ENCODE measurements around the gene SLC29A1.

Gene SLC29A1

DNA sequence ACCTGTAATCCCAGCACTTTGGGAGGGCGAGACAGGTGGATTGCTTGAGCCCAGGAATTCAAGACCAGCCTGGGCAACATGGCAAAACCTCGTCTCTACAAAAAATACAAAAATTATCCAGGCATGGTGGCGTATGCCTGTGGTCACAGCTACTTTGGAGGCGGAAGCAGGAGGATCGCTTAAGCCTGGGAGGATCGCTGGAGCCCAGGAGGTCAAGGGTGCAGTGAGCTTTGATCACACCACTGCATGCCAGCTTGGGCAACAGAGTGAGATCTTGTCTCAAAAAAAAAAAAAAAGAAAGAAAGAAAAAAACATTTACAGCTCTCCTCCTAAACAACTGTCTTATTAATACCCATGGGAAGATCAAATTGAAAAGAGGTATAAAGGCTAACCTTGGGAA, 15.4 kb upstream of the SLC29A1 start:
- ATAC-seq: no peak
- TF ChIP-seq PATZ1 (CRISPR knock-in tag; IDR thresholded peaks at IDR 0.05; ENCODE audit: borderline replicate concordance) (no peak), ZNF70 (CRISPR knock-in tag; IDR thresholded peaks at IDR 0.05) (no peak), ZC3H10 (CRISPR knock-in tag; IDR thresholded peaks at IDR 0.05) (no peak), PPARA (CRISPR knock-in tag; IDR thresholded peaks at IDR 0.05; ENCODE audit: borderline replicate concordance) (no peak), ZFP30 (CRISPR knock-in tag; IDR thresholded peaks at IDR 0.05) (no peak), RARB (CRISPR knock-in tag; IDR thresholded peaks at IDR 0.05) (no peak), CSRNP3 (CRISPR knock-in tag; IDR thresholded peaks at IDR 0.05) (no peak), ZFP3 (CRISPR knock-in tag; IDR thresholded peaks at IDR 0.05) (no peak), CREB5 (CRISPR knock-in tag; IDR thresholded peaks at IDR 0.05; ENCODE audit: low read depth) (no peak), ARNTL (CRISPR knock-in tag; IDR thresholded peaks at IDR 0.05; ENCODE audit: borderline replicate concordance, low read depth) (no peak), TCF4 (CRISPR knock-in tag; IDR thresholded peaks at IDR 0.05; ENCODE audit: borderline replicate concordance) (no peak), OSR1 (CRISPR knock-in tag; IDR thresholded peaks at IDR 0.05) (no peak)
- TF ChIP-seq, protein P1, sequence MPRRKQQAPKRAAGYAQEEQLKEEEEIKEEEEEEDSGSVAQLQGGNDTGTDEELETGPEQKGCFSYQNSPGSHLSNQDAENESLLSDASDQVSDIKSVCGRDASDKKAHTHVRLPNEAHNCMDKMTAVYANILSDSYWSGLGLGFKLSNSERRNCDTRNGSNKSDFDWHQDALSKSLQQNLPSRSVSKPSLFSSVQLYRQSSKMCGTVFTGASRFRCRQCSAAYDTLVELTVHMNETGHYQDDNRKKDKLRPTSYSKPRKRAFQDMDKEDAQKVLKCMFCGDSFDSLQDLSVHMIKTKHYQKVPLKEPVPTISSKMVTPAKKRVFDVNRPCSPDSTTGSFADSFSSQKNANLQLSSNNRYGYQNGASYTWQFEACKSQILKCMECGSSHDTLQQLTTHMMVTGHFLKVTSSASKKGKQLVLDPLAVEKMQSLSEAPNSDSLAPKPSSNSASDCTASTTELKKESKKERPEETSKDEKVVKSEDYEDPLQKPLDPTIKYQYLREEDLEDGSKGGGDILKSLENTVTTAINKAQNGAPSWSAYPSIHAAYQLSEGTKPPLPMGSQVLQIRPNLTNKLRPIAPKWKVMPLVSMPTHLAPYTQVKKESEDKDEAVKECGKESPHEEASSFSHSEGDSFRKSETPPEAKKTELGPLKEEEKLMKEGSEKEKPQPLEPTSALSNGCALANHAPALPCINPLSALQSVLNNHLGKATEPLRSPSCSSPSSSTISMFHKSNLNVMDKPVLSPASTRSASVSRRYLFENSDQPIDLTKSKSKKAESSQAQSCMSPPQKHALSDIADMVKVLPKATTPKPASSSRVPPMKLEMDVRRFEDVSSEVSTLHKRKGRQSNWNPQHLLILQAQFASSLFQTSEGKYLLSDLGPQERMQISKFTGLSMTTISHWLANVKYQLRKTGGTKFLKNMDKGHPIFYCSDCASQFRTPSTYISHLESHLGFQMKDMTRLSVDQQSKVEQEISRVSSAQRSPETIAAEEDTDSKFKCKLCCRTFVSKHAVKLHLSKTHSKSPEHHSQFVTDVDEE (CRISPR knock-in tag; IDR thresholded peaks at IDR 0.05): no peak

GRCh38 chr6:44211284-44211683, 12.1 kb upstream of the SLC29A1 start:
- no peak for ATAC-seq

More at GRCh38 chr6:44211284-44211683, 12.1 kb upstream of the SLC29A1 start:
- TF ChIP-seq ZC3H10 (CRISPR knock-in tag; IDR thresholded peaks at IDR 0.05) (no peak), POU6F1 (CRISPR knock-in tag; IDR thresholded peaks at IDR 0.05; ENCODE audit: borderline replicate concordance, low read depth) (no peak), PATZ1 (CRISPR knock-in tag; IDR thresholded peaks at IDR 0.05; ENCODE audit: borderline replicate concordance) (no peak), ZNF8 (CRISPR knock-in tag; IDR thresholded peaks at IDR 0.05) (no peak), BACH2 (CRISPR knock-in tag; IDR thresholded peaks at IDR 0.05; ENCODE audit: borderline replicate concordance) (no peak), ZFP3 (CRISPR knock-in tag; IDR thresholded peaks at IDR 0.05) (no peak), ZNF70 (CRISPR knock-in tag; IDR thresholded peaks at IDR 0.05) (no peak), ESRRG (CRISPR knock-in tag; IDR thresholded peaks at IDR 0.05) (no peak), ISL1 (CRISPR knock-in tag; IDR thresholded peaks at IDR 0.05) (no peak), TOX (CRISPR knock-in tag; IDR thresholded peaks at IDR 0.05; ENCODE audit: borderline replicate concordance) (no peak), CSDC2 (CRISPR knock-in tag; IDR thresholded peaks at IDR 0.05) (no peak), OSR1 (CRISPR knock-in tag; IDR thresholded peaks at IDR 0.05) (no peak), RARB (CRISPR knock-in tag; IDR thresholded peaks at IDR 0.05) (no peak), ARNTL (CRISPR knock-in tag; IDR thresholded peaks at IDR 0.05; ENCODE audit: borderline replicate concordance, low read depth) (no peak), ZFP30 (CRISPR knock-in tag; IDR thresholded peaks at IDR 0.05) (no peak)
- TF ChIP-seq, protein P1 (CRISPR knock-in tag; IDR thresholded peaks at IDR 0.05): no peak
